ENCODE measurements around the gene PRKG2.

Gene PRKG2

DNA sequence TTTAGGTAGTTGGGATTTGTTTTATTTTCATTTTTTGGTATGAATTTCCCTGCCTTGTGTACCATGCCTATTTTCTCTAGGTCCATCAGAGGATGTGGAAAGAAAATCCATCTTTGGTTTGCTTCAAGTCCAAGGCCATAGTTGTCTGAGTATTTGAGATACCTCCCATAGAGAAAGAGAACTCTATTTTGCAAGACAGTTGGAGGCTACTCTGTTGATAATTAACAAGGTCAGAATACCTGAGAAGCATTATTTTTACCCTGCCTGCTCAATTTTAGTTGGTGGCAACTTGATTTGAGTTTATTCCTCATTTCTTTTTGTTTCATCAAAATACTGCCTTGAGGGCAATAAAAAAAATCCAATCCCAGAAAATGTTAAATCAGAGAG, 153.7 kb downstream of the PRKG2 start:
- Histone ChIP-seq H3K4me1 (no peaks in the 10 kb centered on the region), H3K27me3 (no peaks in the 10 kb centered on the region), H3K36me3 (no peaks in the 10 kb centered on the region), H3K4me3 (no peak overlapping the region), H3K9me3 (no peaks in the 10 kb centered on the region), H3K27ac (no peak overlapping the region)
- intact Hi-C loops (cut with DNase I; ENCODE audit: low total_unique reads) = no loop called here
- DNase-seq = no peak
- TF ChIP-seq, protein P1, sequence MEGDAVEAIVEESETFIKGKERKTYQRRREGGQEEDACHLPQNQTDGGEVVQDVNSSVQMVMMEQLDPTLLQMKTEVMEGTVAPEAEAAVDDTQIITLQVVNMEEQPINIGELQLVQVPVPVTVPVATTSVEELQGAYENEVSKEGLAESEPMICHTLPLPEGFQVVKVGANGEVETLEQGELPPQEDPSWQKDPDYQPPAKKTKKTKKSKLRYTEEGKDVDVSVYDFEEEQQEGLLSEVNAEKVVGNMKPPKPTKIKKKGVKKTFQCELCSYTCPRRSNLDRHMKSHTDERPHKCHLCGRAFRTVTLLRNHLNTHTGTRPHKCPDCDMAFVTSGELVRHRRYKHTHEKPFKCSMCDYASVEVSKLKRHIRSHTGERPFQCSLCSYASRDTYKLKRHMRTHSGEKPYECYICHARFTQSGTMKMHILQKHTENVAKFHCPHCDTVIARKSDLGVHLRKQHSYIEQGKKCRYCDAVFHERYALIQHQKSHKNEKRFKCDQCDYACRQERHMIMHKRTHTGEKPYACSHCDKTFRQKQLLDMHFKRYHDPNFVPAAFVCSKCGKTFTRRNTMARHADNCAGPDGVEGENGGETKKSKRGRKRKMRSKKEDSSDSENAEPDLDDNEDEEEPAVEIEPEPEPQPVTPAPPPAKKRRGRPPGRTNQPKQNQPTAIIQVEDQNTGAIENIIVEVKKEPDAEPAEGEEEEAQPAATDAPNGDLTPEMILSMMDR (IDR thresholded peaks at IDR 0.05) = no peak

DNA sequence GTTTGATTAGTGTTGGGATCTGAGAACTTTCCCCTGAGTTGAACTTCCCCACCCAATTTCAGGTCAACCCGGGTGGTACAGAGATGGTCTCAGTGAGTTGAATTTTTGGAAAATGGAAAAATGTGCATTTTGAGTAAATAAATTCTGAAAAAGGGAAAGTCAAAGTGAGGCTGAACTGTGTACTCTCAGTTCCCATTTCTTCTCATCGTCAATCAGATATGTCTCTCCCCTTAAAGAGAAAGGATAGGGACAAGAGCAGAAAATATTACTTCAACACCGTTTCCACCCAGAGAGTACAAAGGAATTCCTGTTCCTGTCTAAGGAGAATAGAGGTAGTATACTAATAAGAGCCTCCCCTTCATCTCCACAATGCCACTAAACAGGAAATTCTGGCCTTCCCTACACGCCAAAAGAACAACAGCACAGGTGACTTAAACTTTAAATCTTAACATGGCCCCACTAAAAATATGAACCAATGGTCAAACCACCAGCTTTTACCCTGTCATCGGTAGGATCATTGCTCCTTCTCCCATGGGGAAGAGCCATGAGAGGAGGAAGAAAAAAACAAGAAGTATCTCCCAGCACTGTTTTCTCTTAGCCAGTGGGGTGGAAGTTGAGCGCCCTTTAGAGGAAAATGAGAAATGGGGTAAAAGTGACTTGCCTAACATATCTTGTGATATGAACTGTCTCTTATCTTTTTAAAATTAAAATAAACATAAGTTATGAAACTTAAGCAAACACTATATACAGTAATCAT, 154.3 kb downstream of the PRKG2 start:
- intact Hi-C loops (cut with DNase I; ENCODE audit: low total_unique reads) = no loop called here
- Histone ChIP-seq H3K4me3 (no peak overlapping the region), H3K9me3 (no peaks in the 10 kb centered on the region), H3K27ac (no peak overlapping the region), H3K36me3 (no peaks in the 10 kb centered on the region), H3K27me3 (no peaks in the 10 kb centered on the region), H3K4me1 (no peaks in the 10 kb centered on the region)
- TF ChIP-seq, protein P1 (IDR thresholded peaks at IDR 0.05) = no peak
- DNase-seq = no peak

DNA sequence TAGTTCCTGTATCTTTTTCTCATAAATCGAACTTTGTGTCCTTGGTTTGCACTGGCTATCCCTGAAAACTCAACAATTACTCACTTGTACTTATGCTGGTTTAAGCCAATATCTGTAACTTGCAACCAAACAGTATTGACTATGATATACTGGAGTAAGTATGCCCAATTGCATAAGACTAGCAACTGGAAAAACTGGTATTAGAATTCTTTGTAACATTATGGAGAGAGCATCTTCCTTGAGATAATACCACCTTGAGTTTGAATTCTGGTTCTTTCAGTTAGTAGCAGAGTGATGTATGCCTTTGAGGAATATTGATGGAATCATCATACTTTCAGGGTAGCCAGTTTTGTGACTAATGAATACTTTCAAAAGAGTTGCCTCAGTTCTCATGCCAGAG, 156.4 kb downstream of the PRKG2 start:
- H3K4me1 ChIP-seq = no peaks in the 10 kb centered on the region
- H3K9me3 ChIP-seq = no peaks in the 10 kb centered on the region
- TF ChIP-seq, protein P1 (IDR thresholded peaks at IDR 0.05) = no peak
- H3K4me3 ChIP-seq = no peak overlapping the region
- DNase-seq = no peak
- H3K36me3 ChIP-seq = no peaks in the 10 kb centered on the region
- no peaks in the 10 kb centered on the region for H3K27me3 ChIP-seq
- intact Hi-C loops (cut with DNase I; ENCODE audit: low total_unique reads) = no loop called here
- H3K27ac ChIP-seq = no peak overlapping the region

DNA sequence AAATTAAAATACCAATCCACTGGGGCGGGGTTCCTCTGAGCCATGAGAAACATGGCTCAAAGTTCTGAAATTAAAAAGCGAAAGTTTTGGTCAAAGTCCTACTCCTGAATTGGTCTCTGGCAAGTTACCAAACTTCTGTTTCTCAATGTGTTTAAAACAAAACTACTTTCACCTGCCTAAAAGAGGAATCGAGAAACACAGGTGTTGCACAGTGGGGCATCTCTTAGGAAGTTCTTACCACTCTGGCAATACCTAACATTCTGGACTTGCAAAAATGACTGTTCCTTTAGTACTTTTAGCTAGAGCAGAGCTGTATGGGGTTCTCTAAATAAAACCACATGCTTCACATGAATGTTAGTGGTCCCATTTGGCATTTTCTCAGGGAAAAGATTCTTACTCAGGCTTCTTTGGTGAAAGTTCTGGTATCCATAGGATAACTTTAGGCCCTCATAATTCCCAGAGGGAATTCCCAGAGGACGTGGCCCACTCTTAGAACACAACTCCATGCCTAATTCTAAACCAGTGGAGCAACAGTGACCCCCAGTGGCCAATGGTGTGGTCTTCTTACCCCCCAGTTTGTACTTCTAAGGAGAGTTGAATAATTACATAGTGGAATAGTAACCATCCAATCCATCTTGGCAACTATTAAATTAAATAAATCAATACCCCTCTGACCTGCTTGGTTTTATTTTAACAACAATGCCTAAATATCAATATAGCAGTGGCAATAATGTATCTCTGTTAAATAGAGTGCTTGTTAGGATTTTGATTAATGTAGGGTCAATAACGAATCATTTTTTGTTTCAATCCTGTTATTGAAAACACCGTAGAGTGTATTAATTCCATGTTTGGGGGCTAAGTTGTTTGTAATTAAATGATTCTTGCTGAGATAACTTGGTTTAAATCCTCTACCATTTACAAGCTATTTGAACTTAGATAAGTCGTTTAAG, 162.6 kb downstream of the PRKG2 start:
- peak in 1 of 2 donors; percentile 40 for DNase-seq
- H3K9me3 ChIP-seq = no peaks in the 10 kb centered on the region
- TF ChIP-seq, protein P1 (IDR thresholded peaks at IDR 0.05) = peak; percentile 14 to 19
- no peaks in the 10 kb centered on the region for H3K4me1 ChIP-seq
- intact Hi-C loops (cut with DNase I; ENCODE audit: low total_unique reads) = no loop called here
- H3K36me3 ChIP-seq = no peaks in the 10 kb centered on the region
- no peak overlapping the region for H3K4me3 ChIP-seq
- no peaks in the 10 kb centered on the region for H3K27me3 ChIP-seq
- no peak overlapping the region for H3K27ac ChIP-seq

DNA sequence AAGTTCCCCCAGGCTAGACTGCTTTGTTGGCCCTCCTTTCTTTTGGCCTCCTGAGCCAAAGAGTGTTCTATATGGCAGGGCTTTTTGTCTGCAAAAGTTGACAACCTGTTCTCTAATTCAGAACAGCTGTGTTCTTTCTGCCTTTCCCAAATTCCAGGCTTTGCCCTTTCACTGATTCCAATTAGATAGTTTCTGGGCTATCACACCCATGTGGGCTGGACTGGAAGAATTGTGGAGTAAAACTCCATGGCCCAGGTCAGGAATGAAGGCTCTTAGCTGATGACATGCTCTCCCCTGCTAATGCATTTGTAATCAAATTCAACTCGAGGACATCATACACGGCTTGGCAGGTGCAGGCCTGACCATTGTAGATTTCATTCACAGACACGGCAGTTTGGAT, 165.1 kb downstream of the PRKG2 start:
- Histone ChIP-seq H3K9me3 (no peaks in the 10 kb centered on the region), H3K36me3 (no peaks in the 10 kb centered on the region), H3K27ac (no peak overlapping the region), H3K4me3 (no peak overlapping the region), H3K4me1 (no peaks in the 10 kb centered on the region), H3K27me3 (no peaks in the 10 kb centered on the region)
- TF ChIP-seq, protein P1 (IDR thresholded peaks at IDR 0.05) = no peak
- intact Hi-C loops (cut with DNase I; ENCODE audit: low total_unique reads) = no loop called here
- no peak for DNase-seq
